RCC 7860 (cell line): ENCODE measurements around the gene C2CD4A.

Experiments
- DNase-seq: peaks from one replicate; pipeline ENCODE4 v3.0.0-alpha.2; 2015; ENCODE audit warnings: low spot score
- FAIRE-seq: peaks from 2 replicates; lab custom pipeline; 2012; peaks lifted over from hg19 to GRCh38; lab: Jason Lieb, UNC

The C2CD4A gene

DNA sequence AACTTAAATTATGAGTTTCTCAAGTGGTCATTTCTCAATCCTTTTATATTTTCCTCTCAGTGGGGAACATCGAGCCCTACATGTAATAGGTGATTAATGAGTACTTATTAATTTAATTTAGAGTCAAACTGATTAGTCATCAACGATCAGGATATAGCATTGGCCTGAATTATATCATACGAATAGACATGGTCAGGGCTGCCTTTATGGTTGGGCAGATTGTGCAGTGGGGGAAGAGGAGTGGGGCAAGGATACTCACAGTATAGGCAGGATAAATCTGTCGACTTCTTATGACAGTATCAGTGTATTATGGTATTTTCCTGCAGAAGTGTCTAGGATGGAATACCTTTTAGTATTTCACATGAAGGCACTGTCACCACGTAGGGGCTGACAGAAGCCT is 27.0 kb downstream of the C2CD4A start:
- no peak for DNase-seq
- FAIRE-seq, result no peak

DNA sequence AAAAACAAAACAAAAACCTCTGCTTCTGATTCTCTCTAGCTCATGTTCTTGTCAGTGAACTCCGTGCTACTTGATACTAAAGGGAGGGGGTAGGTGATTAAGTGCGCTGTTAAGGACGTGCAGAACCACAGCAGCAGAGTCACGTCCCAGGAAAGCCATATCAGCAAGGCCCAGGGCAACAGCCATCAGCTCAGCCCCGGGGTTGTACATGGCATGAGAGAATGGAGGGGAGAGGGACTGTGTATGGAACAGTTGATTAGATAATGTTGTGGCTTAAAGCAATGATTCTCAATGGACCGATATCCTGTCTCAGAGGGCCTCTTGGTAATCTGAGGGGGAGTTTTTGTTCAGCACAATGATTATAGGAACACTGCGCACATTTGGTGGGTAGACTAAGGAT is 27.6 kb downstream of the C2CD4A start:
- FAIRE-seq (no peak), DNase-seq (no peak)

DNA sequence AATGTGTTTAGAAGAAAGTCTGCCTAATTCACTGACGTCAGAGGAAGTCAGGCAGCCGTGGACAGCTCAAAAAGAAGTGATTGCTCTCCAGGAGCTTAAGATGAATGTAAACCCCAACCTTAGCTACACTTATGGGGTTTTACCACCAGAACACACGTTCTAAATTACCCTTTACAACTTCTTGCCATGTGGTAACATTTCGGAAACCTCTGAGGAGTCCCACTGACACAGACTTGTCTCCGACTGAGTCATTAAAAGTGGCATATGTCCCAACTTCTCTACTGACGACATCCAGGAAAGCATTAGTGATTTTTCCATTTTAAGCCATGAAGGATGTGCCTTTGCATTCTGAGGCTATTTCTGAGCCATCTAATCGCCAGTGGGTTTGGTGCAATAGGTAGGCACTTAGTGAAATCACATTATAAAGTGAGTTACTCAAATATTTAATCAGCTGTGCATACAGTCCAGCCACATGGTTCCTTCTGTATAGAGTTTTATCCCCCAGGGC is 32.4 kb downstream of the C2CD4A start:
- no peak for FAIRE-seq
- peak; percentile 11 for DNase-seq

DNA sequence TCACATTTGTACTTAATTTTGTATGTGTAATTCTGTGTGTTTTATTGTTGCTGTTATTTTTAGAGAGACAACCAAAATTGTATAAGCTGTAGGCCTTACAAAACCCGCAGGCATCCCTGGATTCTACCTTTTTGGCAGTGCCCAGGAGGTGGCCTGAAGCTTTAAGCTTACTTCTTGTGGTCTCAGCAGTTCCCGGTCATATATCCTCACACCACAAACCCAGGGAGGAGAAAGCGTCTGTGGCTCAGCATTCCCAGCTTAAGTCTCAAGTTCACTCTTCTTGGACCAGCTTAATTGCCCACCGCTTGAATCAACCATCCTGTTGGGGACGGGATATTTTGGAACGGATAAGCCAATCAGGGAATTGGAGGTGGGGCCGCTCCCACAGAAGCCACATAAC is 36.7 kb downstream of the C2CD4A start:
- FAIRE-seq (no peak), DNase-seq (no peak)

DNA sequence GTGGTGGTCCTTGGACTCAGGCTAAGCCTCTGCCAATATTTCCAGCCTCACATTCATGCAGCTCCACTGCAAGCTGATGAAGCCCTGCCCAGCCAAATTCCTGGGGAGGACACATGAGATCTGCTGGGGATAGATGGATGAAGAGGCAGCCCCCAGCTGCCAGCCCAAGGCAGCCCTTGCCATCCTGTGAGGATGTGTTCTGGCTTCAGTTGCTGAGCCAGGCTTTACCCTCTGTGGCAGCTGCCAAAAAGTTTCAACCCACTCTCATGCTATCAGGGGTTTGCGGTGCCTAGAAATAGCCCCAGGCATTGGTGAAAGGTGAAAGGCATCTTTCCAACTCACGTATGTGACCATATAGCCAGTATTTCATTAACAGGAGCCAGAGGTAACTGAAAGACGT is 37.6 kb downstream of the C2CD4A start:
- DNase-seq, result no peak
- FAIRE-seq, result no peak

DNA sequence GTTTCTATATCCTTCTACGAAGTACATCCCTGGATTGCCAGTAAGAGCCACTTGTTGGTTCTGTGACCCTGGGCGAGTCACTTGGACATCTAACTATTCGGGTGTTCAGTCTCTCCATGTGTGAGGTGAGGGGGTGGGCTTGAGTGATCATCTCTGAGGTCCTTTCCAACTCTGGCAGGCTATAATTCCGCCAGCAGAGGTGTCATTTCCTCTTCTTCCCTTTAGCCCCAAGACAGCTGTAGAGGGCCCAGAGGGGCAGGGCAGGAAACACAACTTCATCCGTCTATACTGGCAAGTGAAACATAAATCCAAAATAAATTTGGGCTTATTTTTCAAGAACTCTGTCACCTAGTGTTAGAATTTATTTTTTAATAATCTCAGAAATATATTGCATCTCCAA is 38.1 kb downstream of the C2CD4A start:
- FAIRE-seq (no peak), DNase-seq (no peak)

DNA sequence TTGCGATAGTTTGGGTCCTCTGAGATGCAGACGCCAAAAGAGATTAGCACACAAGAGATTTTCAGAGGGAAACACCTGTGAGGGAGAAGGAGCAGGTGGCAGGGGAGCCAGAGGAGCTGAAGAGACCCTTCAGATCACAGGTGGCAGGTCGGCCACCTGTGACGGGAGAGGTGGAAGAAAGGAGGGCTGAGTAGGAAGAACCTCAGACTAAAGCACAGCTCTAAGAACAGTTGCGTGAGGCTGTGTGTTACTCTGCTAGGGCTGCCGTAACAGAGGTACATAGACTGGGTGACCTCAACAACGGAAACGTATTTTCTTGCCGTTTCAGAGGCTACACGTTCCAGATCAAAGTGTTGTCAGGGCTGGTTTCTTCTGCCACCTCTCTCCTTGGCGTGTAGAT is 38.5 kb downstream of the C2CD4A start:
- no peak for DNase-seq
- FAIRE-seq, result no peak

DNA sequence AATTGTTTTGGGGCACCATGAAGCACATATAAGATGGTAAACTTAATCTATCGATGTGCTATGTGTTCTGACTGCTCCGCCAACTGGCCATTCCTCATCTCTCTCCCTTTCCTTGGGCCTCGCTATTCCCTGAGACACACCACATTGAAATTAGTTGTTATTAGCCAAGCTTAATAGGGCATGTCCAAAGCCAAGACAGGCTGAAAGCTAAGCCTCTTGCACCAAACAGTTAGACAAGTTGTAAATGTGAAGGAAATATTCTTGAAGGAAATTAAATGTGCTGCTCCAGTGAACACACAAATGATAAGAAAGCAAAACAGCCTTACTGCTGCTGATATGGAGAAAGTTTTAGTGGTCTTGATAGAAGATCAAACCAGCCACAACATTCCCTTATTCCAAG is 39.3 kb downstream of the C2CD4A start:
- DNase-seq, result no peak
- no peak for FAIRE-seq

DNA sequence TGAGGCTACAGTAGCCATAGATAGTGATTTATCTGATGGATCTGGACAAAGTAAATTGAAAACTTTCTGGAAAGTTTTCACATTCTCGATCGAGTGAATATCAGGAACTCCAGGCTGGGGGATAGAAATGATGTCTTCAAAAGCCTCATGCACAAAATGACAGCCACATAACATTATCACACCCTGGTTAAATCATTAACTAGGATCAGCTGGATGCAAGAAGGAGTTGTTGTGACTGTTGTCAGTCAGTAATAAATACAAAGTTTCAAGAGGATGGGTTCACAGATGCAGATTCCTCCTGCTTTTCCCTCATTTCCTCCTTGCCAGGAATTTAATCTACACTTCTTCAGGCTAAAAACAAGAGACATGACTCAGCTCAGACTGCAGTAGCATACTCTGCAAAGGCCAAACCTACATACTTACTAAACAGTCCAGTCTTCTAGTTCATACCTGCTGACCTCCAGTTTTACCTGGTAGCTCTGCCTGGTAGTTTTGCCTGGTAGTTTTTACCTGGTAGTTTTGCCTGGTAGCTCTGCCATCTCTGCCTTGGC is 40.9 kb downstream of the C2CD4A start:
- FAIRE-seq (no peak), DNase-seq (peak; percentile 21)

DNA sequence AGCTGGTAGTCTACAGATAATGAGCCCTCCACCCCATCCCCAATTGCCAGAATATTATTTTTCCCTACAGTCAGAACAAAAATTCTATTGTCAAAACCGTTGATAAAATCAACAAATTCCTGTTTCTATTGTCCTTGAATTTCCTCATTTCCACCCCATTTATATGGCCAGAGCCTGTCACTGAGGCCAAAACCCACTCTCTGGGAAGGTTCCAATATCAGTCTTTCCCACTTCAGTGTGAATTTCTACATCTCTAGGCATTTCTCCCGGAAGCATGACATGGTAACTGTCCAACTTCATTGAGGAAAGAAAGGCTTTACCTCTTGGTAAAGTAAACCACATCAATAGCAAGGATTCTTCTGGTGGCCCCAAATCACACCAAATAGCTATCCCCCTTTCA is 41.6 kb downstream of the C2CD4A start:
- no peak for FAIRE-seq
- DNase-seq, result no peak

DNA sequence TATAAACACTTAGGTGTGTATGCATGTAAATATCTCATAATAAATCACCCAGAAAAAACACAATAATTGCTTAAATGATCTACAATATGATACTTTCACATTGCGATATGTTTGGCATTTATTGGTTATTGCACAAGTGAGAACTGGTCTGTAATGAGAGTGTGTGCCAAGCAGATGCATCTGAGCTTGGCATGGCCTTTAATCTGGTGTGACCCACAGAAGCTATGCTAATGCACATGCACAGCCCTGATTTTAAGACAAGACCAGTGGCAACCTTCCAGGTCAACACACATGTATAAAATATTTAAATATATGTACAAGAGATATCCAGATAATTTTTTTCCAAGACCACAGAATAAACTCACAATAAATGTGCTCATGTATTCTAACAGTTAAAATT is 42.7 kb downstream of the C2CD4A start:
- DNase-seq (no peak), FAIRE-seq (no peak)

DNA sequence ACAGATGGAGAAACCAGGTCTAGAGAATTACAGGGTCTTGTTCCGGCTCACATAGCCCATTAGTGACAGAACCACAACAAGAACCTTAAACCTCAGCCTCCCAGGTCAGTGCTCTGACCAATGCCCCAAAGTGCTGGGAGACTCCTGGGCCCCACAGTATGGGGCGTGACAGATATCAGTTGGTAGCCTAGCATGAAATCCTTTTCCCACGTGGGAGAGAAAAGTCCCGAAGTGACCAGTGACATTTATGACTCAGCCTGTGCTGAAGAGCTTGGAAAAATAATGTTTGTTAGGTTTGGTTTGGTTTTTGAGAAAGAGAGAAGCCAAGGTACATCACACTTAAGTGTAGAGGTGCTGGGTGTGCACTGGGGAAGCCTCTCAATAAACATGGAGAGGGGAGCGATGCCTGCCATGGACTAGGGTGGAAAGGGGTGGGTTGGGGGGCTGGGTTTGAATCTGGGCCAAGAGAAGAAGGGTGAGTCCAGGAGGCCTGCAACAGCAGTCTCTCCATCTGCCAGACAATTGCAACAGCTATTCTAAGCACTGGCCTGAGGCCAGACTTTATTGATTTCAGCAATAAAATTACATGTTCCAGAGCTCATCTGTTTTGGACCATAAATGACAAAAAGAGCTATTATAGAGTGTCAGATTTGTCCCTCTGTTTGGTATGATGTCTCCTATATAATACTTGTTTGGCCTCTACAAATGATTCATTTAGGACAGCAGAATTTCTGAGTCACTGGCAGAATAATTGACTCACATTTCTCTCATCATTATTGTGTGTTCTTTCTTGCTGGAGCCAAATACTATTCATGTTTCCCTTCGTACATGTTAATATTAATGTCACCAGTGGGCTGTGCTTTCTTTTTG is 43.4 kb downstream of the C2CD4A start:
- FAIRE-seq (peak; percentile 86), DNase-seq (peak; percentile 68)

DNA sequence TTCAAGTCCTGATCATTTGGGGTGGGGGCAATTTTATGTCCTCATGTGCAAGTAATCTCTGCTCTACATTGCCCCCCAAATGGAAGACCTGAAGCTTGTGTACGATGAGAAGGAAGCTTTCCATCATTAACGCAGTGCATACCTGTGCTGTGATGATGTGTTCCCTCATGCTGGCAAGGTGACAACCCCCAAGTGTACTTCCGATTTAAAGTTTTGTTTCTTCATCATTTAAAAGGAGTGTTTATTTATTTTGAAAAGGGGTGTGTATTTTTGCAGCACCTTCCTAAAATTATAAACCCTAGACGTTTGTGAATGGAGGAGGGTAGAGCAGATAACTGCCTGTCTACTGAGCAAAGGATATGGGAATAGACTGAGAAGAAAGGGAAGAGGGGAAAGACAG is 45.3 kb downstream of the C2CD4A start:
- no peak for FAIRE-seq

DNA sequence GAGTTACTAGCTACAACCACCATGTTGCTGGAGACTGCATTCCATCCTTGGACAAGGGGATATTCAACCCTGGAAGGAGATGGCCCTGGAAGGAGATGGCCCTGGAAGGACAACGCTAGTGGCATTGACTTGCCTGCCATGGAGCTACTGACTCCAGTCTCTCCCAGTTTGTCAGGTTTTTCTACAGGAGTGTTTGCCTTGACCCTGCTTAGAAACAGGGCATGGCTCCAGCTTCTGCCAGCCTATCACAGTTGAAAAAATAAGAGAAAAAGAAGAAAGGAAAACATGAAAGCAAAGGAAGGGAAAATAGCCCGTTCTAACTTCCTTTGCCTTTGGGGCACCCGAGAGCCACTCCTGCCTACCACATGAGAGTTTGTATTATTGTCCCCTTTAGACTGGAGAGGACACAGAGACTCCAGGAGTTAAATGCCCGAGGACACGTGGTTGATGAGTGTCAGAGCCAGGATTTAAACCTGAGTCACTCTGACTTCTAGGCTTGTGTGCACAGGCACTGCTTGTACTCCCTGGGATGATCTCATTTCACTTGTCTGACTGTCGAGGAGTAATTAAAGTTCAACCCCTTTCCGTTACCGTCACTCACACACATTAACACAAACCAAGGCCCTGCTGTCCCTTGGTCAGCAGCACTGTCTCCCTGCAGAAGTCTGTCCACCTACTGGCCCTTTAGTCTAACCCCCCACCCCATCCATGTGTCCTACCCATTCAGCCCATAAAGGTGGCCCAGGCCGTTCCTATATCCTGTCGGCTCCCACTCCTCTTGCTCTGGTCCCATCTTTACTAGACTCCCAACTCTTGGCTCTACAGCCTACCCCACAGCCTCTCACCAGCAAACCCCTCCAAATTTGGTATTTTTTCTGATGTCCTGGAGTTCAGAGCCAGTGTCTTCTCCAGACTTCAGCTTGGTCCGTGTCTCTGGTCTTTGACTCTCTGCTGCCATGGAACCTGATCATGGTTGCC is 46.1 kb downstream of the C2CD4A start:
- peak; percentile 86 for DNase-seq

More for the DNA sequence above, 45.3 kb downstream of the C2CD4A start:
- DNase-seq, result no peak

DNA sequence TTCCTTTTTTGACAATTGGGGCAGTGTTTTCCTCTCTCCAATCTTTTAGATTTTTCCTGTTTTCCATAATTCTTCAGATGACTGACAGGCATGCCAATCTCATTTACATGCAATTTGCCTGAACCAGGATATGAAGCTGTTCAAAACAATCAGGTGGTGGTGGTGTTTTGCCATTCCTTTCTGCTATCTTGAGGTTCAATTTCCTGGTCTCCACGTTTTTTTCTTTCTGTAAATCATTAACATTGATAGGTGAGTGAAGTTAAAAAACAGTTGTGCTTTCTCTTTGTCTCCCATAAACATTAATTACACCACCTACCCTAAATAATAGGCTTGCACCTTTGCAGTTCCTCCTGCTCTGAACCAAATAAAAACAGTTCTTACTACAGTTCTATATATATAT is 49.1 kb downstream of the C2CD4A start:
- DNase-seq, result no peak
- FAIRE-seq, result peak; percentile 30

More for the DNA sequence above, 46.1 kb downstream of the C2CD4A start:
- FAIRE-seq, result peak; percentile 91

DNA sequence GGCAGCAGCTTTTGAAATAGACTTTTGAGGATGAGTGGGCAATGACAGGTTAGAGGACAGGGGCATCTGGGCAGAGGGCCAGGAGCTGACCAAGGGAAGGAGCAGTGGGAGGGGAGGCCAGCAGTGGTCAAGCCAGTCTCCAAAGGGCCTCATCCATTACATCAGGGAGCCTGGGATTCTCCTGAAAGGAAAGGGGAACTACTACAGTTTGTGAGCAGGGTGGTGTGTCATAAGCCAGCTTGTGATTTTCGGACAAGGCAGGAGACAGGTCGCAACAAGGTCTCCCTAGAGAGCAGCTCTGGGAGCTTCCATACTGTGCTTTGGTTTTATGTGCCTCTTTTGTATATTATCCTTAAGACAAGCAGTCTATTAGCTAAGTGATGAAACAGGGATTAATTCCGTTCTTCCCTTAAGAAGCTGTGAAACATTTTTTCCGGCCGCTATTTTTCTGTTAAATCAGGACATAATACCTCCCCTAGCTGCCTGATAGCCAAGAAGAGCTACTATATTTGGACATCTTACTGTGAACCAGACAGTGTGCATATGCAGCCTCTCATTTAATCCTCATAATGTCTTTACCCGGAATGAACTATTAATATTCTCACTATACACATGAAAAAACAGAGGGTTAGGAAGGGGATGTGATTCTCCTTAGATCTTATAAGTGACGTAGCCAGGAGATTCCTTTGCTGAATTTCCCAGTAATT is 51.9 kb downstream of the C2CD4A start:
- FAIRE-seq (no peak), DNase-seq (peak; percentile 12)

DNA sequence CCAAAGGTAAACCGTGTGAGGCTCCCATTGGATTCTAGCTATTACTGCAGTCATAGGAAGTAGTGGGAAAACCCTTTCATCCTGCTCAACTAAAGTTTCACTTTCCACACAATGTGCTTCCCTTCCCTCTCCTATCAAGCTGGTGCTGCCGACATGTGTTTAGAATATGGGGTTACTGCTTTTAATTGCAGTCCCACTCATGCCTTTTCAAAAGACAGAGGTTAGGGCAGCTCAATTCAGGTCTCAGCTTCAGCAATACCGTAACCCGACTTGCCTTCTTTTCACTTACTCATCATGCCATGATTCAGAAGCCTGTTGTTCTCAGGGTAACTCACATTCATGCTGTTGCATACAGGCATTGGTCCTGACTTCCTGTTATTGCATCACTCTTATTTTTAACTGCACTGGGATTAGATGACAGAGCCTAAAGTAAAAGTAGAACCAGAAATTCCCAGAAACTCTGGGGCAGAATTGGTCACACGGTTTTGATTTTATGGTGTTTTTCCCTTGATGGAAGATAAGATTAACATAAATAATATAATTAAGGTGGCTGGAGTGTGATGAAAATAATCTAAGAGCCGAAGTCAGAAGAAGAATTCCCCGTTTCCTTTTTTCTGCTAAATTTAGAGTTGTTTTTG is 52.6 kb downstream of the C2CD4A start:
- DNase-seq, result peak; percentile 87
- FAIRE-seq, result peak; percentile 89

DNA sequence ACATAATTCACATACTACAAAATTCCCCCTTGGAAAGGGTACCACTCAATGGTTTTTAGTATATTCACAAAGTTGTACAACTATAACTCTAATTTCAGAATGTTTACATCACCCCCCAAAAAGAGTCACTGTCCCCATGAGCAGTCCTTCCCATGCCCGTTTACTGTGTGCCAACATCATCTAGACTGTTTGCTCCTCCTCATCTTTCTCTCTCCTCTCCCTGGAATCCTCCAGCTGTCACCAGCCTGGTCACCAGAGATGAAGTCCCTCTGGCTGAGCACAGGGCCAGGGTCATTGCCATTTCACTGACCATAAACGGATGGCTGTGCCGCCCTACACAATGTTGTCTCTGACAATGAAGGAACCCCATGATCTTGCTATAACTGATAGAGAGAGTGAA is 53.1 kb downstream of the C2CD4A start:
- no peak for DNase-seq
- no peak for FAIRE-seq
